Fibroblast of lung (primary cell): ENCODE results near the gene TRRAP. TPM values are rescaled to one million over a fixed set of nuclear protein-coding genes. Genes with fewer than 3 reads are reported as not detected.

Experiments
- DNase-seq, 2 donors: peaks; one replicate each; pipeline versions ENCODE4 v3.0.0 to v3.0.0-alpha.2; 2010; ENCODE audit warnings: low read depth in 2 of 2
- H2AFZ ChIP-seq: 2 replicates; pipeline ENCODE4 v1.5.1; 2012; ENCODE audit warnings: low read length, control low read depth, inconsistent platforms
- H3K27ac ChIP-seq: 2 replicates; pipeline ENCODE4 v1.5.1; 2011; ENCODE audit warnings: low read length, control low read depth; ENCODE audit not compliant: insufficient read depth
- H3K27me3 ChIP-seq: 2 replicates; pipeline ENCODE4 v1.5.1; 2011; ENCODE audit warnings: mild to moderate bottlenecking, low read length; ENCODE audit not compliant: control insufficient read depth, insufficient read depth
- H3K36me3 ChIP-seq: 2 replicates; pipeline ENCODE4 v1.5.1; 2011; ENCODE audit warnings: low read length; ENCODE audit not compliant: control insufficient read depth, insufficient read depth
- H3K4me1 ChIP-seq: 2 replicates; pipeline ENCODE4 v1.5.1; 2011; ENCODE audit warnings: low read length; ENCODE audit not compliant: control insufficient read depth, insufficient read depth; ENCODE audit errors: extremely low read depth
- H3K4me2 ChIP-seq: 2 replicates; pipeline ENCODE4 v1.5.1; 2011; ENCODE audit warnings: low read length, control low read depth; ENCODE audit not compliant: insufficient read depth; ENCODE audit errors: extremely low read depth
- H3K4me3 ChIP-seq, 4 experiments: fragments of 200-600 bp in 1 of 4; sonication (generic) in 1 of 4; replicated peaks in 1 of 4; 2 replicates each; pipeline ENCODE4 v1.5.1; 2011 to 2016; ENCODE audit warnings: low read length in 4 of 4, low read depth in 3 of 4, mild to moderate bottlenecking in 3 of 4, control low read depth in 2 of 4, inconsistent platforms in 1 of 4, mixed read lengths in 1 of 4; ENCODE audit not compliant: insufficient read depth in 1 of 4; ENCODE audit errors: control extremely low read depth in 1 of 4
- H3K79me2 ChIP-seq: 2 replicates; pipeline ENCODE4 v1.5.1; 2012; ENCODE audit warnings: mild to moderate bottlenecking, low read length, inconsistent platforms; ENCODE audit not compliant: control insufficient read depth, insufficient read depth
- H3K9ac ChIP-seq: 2 replicates; pipeline ENCODE4 v1.5.1; 2011; ENCODE audit warnings: mild to moderate bottlenecking, low read length, control low read depth; ENCODE audit not compliant: insufficient read depth
- H3K9me3 ChIP-seq: 2 replicates; pipeline ENCODE4 v1.5.1; 2012; ENCODE audit warnings: low read depth, low read length; ENCODE audit not compliant: control insufficient read depth, insufficient read depth
- H4K20me1 ChIP-seq: 2 replicates; pipeline ENCODE4 v1.5.1; 2011; ENCODE audit warnings: low read length; ENCODE audit not compliant: control insufficient read depth, insufficient read depth; ENCODE audit errors: extremely low read depth
- CTCF ChIP-seq, 2 donors: IDR thresholded peaks in 1 of 2; conservative IDR thresholded peaks in 1 of 2; 1 replicate in 1 of 2; 2 replicates in 1 of 2; pipeline ENCODE4 v1.5.1; 2011 to 2012; ENCODE audit warnings: low read length in 2 of 2, control low read depth in 1 of 2, inconsistent platforms in 1 of 2, low read depth in 1 of 2, mild to moderate bottlenecking in 1 of 2
- EZH2 ChIP-seq: IDR thresholded peaks from 2 replicates; pipeline ENCODE4 v1.5.1; 2012; ENCODE audit warnings: low read length, control low read depth, mild to moderate bottlenecking; ENCODE audit errors: missing control alignments
- polyA plus RNA-seq, 2 donors: library from polyadenylated mRNA; depleted of rRNA in 1 of 2; stranded (reverse) in 1 of 2; unstranded in 1 of 2; fragments of >200 nt; gene quantifications; 2 replicates each; pipeline ENCODE4 v1.2.1, GENCODE V29; 2011 to 2012; ENCODE audit warnings: missing spikeins in 1 of 2
- total RNA-seq: library from RNA; depleted of rRNA; stranded (reverse); fragments of >200 nt; gene quantifications from 2 replicates; pipeline ENCODE4 v1.2.1, GENCODE V29; 2014

Gene TRRAP
- total and polyA plus RNA-seq, 2 donors (not counting 1 experiment from before 2014, with no cell fraction given): 11.3 to 20.6 TPM

DNA sequence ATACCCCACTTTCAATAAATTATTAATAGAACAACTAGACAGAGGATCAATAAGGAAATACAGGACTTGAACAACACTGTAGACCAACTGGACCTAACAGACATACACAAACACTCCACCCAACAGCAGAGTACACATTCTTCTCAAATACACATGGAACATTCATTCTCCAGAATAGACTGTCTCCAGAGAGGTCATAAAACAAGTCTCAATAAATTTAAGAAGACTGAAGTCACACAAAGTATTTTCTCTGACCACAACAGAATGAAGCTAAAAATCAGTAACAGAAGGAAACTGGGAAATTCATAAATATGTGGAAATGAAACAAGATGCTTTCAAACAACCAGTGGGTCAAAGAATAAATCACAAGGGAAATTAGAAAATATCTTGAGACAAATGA lies 145.7 kb downstream of the TRRAP start:
- H3K9ac ChIP-seq: no peak overlapping the region
- no peaks in the 10 kb centered on the region for H4K20me1 ChIP-seq
- peaks cover 15% of the 10 kb centered on the region for H3K36me3 ChIP-seq
- no peaks in the 10 kb centered on the region for H3K27me3 ChIP-seq
- H3K4me1 ChIP-seq: no peaks in the 10 kb centered on the region
- H3K4me3 ChIP-seq: no peak overlapping the region
- H2AFZ ChIP-seq: no peak overlapping the region
- no peaks in the 10 kb centered on the region for H3K9me3 ChIP-seq
- peak in 1 of 2 donors; percentile 5 for DNase-seq
- TF ChIP-seq EZH2 (no peak), CTCF (conservative IDR thresholded peaks at IDR 0.05 in 1 of 2, IDR thresholded peaks at IDR 0.05 in 1 of 2; ENCODE audit: low read depth in 1 of 2, low read length in 2 of 2) (no peak)
- no peak overlapping the region for H3K4me2 ChIP-seq
- no peak overlapping the region for H3K27ac ChIP-seq
- no peaks in the 10 kb centered on the region for H3K79me2 ChIP-seq

DNA sequence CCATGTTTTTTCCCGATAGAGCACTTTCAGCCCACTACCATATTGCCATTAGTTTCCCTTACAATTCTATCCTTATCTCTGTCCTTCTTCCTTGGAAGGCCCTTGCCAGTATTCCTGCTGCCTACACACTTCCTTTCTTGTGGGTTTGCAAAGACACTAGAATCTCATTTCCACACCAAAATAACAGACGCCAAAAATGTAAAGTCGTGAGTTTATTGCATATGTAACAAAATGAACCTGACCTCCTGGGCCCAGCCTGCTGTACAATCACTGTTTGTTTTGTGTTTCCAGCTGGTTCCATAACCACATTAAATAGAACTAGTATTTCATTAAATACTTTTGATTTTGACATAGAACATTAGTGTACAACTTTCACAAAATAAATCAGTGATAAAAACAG lies 148.9 kb downstream of the TRRAP start:
- H4K20me1 ChIP-seq: no peaks in the 10 kb centered on the region
- H3K4me2 ChIP-seq: no peak overlapping the region
- H3K4me1 ChIP-seq: no peaks in the 10 kb centered on the region
- H3K9me3 ChIP-seq: no peaks in the 10 kb centered on the region
- no peak overlapping the region for H2AFZ ChIP-seq
- no peak overlapping the region for H3K9ac ChIP-seq
- no peak overlapping the region for H3K27ac ChIP-seq
- H3K79me2 ChIP-seq: no peaks in the 10 kb centered on the region
- peak; percentile 48 to 60 for DNase-seq
- peaks cover 18% of the 10 kb centered on the region for H3K36me3 ChIP-seq
- no peak for TF ChIP-seq CTCF (conservative IDR thresholded peaks at IDR 0.05 in 1 of 2, IDR thresholded peaks at IDR 0.05 in 1 of 2; ENCODE audit: low read depth in 1 of 2, low read length in 2 of 2)
- TF ChIP-seq EZH2: no peak
- no peaks in the 10 kb centered on the region for H3K27me3 ChIP-seq
- no peak overlapping the region for H3K4me3 ChIP-seq

DNA sequence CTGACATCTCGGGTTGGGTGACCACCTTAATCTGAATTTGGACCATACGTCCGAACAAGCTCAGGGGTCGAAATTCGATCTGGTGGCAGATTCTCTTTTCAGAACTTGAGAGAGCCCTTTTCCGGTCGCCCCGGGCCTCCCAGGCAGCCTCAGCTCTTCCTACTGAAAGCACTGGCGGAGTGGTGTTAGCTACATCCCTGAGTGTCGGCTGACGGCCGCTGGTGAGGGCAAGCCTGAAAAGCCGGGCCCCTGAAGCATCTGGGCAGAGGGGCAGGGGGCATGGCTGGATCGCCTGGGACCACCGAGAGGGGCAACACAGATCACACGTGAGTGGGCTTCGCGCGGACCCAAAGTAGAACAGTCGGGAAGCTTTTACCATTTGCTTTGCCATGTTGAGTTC lies 149.5 kb downstream of the TRRAP start:
- DNase-seq: no peak
- Histone ChIP-seq H3K9ac (no peak overlapping the region), H3K9me3 (no peaks in the 10 kb centered on the region), H4K20me1 (no peaks in the 10 kb centered on the region), H3K4me2 (no peak overlapping the region), H3K27me3 (no peaks in the 10 kb centered on the region), H3K36me3 (peaks cover 18% of the 10 kb centered on the region), H3K27ac (no peak overlapping the region), H3K4me3 (no peak overlapping the region), H2AFZ (no peak overlapping the region), H3K4me1 (no peaks in the 10 kb centered on the region), H3K79me2 (no peaks in the 10 kb centered on the region)
- TF ChIP-seq EZH2: no peak
- TF ChIP-seq CTCF (conservative IDR thresholded peaks at IDR 0.05 in 1 of 2, IDR thresholded peaks at IDR 0.05 in 1 of 2; ENCODE audit: low read depth in 1 of 2, low read length in 2 of 2): no peak
